ENCODE data around the gene GPC5. TPM values are rescaled to one million over a fixed set of nuclear protein-coding genes. Genes with fewer than 3 reads are reported as not detected.

Gene GPC5
- total RNA-seq, 1 experiment from 2014 or later = 0.26 TPM

DNA sequence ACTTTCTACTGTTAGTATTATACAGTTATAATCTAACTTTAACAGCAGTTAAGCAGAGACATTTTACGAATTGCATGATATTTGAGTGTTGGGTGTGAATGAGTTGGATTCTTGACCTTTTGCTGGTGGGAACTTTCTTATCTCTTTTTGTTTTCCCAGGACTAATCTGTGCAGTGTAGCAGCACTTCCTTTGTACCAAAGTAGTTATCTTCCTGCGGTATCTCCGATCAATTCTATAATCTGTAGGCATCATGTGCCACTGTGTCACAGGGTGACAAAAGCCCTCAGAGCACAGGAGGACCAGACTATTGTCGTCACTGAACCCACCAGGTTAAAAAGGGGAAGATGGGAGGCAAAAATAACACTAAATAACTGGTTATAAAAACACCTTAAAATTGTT is 823.5 kb downstream of the GPC5 start:
- ChIA-PET CTCF (no interaction called here), POLR2A (no interaction called here)
- H3K27ac ChIP-seq (ENCODE audit: low read length) = no peak overlapping the region
- DNase-seq (ENCODE audit: low read depth, low spot score) (no peak), ATAC-seq (no peak)
- in situ Hi-C loops (cut with HindIII; ENCODE audit: low pct_unique_long_range_greater_than_20kb, low sequenced_read_pairs) (no loop called here), intact Hi-C loops (cut with micrococcal nuclease; ENCODE audit: unreplicated experiment) (no loop called here)
- TF ChIP-seq, protein P1, sequence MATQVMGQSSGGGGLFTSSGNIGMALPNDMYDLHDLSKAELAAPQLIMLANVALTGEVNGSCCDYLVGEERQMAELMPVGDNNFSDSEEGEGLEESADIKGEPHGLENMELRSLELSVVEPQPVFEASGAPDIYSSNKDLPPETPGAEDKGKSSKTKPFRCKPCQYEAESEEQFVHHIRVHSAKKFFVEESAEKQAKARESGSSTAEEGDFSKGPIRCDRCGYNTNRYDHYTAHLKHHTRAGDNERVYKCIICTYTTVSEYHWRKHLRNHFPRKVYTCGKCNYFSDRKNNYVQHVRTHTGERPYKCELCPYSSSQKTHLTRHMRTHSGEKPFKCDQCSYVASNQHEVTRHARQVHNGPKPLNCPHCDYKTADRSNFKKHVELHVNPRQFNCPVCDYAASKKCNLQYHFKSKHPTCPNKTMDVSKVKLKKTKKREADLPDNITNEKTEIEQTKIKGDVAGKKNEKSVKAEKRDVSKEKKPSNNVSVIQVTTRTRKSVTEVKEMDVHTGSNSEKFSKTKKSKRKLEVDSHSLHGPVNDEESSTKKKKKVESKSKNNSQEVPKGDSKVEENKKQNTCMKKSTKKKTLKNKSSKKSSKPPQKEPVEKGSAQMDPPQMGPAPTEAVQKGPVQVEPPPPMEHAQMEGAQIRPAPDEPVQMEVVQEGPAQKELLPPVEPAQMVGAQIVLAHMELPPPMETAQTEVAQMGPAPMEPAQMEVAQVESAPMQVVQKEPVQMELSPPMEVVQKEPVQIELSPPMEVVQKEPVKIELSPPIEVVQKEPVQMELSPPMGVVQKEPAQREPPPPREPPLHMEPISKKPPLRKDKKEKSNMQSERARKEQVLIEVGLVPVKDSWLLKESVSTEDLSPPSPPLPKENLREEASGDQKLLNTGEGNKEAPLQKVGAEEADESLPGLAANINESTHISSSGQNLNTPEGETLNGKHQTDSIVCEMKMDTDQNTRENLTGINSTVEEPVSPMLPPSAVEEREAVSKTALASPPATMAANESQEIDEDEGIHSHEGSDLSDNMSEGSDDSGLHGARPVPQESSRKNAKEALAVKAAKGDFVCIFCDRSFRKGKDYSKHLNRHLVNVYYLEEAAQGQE (IDR thresholded peaks at IDR 0.05; ENCODE audit: insufficient read depth in 1 of 2, low read depth in 2 of 2, low read length in 1 of 2) = no peak
- TF ChIP-seq, protein P2, sequence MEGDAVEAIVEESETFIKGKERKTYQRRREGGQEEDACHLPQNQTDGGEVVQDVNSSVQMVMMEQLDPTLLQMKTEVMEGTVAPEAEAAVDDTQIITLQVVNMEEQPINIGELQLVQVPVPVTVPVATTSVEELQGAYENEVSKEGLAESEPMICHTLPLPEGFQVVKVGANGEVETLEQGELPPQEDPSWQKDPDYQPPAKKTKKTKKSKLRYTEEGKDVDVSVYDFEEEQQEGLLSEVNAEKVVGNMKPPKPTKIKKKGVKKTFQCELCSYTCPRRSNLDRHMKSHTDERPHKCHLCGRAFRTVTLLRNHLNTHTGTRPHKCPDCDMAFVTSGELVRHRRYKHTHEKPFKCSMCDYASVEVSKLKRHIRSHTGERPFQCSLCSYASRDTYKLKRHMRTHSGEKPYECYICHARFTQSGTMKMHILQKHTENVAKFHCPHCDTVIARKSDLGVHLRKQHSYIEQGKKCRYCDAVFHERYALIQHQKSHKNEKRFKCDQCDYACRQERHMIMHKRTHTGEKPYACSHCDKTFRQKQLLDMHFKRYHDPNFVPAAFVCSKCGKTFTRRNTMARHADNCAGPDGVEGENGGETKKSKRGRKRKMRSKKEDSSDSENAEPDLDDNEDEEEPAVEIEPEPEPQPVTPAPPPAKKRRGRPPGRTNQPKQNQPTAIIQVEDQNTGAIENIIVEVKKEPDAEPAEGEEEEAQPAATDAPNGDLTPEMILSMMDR (IDR thresholded peaks at IDR 0.05) = no peak
- no peak for TF ChIP-seq POLR2AphosphoS5 (IDR thresholded peaks at IDR 0.05; ENCODE audit: low read depth, low read length)
- H3K4me3 ChIP-seq (ENCODE audit: low read depth in 2 of 2, low read length in 2 of 2) = no peak overlapping the region
- H3K4me1 ChIP-seq (ENCODE audit: control insufficient read depth, insufficient read depth, low read length) = no peaks in the 10 kb centered on the region
- no peaks in the 10 kb centered on the region for H3K36me3 ChIP-seq (ENCODE audit: control insufficient read depth, insufficient read depth, low read length)
- H3K27me3 ChIP-seq (ENCODE audit: control insufficient read depth, insufficient read depth, low read length) = no peaks in the 10 kb centered on the region
- H3K9me3 ChIP-seq (ENCODE audit: control insufficient read depth, insufficient read depth, low read depth, low read length) = no peaks in the 10 kb centered on the region
- no TSS peak for BruUV-seq (replicated peaks)

GRCh38 chr13:92224052-92224821 is 825.8 kb downstream of the GPC5 start:
- in situ Hi-C loops (cut with HindIII; ENCODE audit: low pct_unique_long_range_greater_than_20kb, low sequenced_read_pairs) = no loop called here

More at GRCh38 chr13:92224052-92224821, 825.8 kb downstream of the GPC5 start:
- no peaks in the 10 kb centered on the region for H3K27me3 ChIP-seq (ENCODE audit: control insufficient read depth, insufficient read depth, low read length)
- BruUV-seq (replicated peaks) = no TSS peak
- no peak overlapping the region for H3K4me3 ChIP-seq (ENCODE audit: low read depth in 2 of 2, low read length in 2 of 2)
- H3K9me3 ChIP-seq (ENCODE audit: control insufficient read depth, insufficient read depth, low read depth, low read length) = no peaks in the 10 kb centered on the region
- H3K27ac ChIP-seq (ENCODE audit: low read length) = no peak overlapping the region
- intact Hi-C loops (cut with micrococcal nuclease; ENCODE audit: unreplicated experiment) = no loop called here
- ChIA-PET POLR2A (no interaction called here), CTCF (no interaction called here)
- ATAC-seq (no peak), DNase-seq (ENCODE audit: low read depth, low spot score) (no peak)
- no peaks in the 10 kb centered on the region for H3K4me1 ChIP-seq (ENCODE audit: control insufficient read depth, insufficient read depth, low read length)
- H3K36me3 ChIP-seq (ENCODE audit: control insufficient read depth, insufficient read depth, low read length) = no peaks in the 10 kb centered on the region
- TF ChIP-seq, protein P1 (IDR thresholded peaks at IDR 0.05; ENCODE audit: insufficient read depth in 1 of 2, low read depth in 2 of 2, low read length in 1 of 2) = no peak
- TF ChIP-seq POLR2AphosphoS5 (IDR thresholded peaks at IDR 0.05; ENCODE audit: low read depth, low read length) = no peak
- TF ChIP-seq, protein P2 (IDR thresholded peaks at IDR 0.05) = no peak
- TF ChIP-seq SIN3A (IDR thresholded peaks at IDR 0.05; ENCODE audit: borderline replicate concordance, insufficient read depth, low read depth, low read length) = no peak
- no peak for TF ChIP-seq TCF7L2 (IDR thresholded peaks at IDR 0.05; ENCODE audit: low read depth, low read length)
